Fibroblast of skin of left quadriceps (primary cell): ENCODE data around the gene AEN.

Source experiments
- DNase-seq, 2 experiments: peaks; one replicate each; pipeline ENCODE4 v3.0.0-alpha.2; 2013; ENCODE audit warnings: low read depth in 2 of 2

The AEN gene

DNA sequence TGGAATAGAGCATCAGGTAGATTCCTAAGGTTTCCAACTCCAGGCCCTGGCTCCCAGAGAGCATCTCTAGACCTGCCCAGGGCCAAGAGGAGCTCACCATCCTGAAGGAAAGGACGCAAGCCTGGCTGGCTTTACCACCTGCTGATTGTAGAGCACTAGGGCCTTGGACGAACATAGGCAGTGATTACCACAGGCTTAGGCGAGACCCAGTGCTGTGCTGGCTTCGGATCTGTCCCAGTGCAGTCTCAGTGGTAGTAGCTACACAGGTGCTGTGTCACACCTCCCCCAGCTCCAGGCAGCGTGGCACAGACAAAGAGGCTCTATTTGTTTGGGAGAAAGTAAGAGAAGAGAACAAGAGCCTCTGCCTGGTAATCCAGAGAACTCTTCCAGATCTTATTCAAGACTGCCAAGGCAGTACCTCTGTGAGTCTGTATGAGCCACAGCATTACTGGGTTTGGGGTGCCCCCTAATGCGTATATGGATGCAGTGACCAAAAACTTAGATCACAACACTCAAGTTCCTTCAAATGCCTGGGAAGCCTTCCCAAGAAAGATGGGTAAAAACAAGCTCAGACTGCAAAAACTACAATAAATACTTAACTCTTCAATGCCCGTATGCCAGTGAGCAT lies 43.1 kb downstream of the AEN start:
- no peak for DNase-seq

DNA sequence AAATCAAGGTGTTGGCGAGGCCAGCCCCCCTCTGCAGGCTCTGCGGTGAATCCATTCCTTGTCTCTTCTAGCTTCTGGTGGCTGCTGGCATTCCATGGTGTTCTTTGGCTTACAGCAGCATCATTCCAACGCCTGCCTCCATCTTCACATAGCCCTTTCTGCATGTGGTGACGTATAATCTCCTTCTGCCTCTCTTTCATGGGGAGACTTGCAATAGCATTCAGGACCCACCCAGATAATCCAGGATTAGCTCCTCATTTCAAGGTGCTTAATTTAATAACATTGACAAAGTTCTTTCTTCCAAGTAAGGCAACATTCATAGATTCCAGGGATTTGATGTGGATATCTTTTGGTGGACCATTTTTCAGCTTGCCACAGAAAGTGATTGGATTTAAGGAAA lies 53.5 kb downstream of the AEN start:
- DNase-seq, result no peak

DNA sequence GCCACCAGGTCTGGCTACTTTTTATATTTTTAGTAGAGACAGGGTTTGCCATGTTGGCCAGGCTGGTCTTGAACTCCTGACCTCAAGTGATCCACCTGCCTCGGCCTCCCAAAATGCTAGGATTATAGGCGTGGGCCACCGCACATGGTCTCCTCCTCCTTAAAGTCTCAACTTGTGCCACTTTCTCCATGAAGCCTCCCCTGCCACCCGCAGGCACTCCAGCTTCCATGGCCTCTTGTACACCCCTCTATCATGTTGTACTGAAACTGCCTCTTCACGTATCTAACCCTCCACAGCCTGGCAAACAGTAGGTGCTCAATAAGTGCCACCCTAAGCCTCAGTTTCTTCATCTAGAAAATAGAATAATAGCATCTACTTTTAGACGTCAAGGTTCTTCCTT lies 57.6 kb downstream of the AEN start:
- no peak for DNase-seq

DNA sequence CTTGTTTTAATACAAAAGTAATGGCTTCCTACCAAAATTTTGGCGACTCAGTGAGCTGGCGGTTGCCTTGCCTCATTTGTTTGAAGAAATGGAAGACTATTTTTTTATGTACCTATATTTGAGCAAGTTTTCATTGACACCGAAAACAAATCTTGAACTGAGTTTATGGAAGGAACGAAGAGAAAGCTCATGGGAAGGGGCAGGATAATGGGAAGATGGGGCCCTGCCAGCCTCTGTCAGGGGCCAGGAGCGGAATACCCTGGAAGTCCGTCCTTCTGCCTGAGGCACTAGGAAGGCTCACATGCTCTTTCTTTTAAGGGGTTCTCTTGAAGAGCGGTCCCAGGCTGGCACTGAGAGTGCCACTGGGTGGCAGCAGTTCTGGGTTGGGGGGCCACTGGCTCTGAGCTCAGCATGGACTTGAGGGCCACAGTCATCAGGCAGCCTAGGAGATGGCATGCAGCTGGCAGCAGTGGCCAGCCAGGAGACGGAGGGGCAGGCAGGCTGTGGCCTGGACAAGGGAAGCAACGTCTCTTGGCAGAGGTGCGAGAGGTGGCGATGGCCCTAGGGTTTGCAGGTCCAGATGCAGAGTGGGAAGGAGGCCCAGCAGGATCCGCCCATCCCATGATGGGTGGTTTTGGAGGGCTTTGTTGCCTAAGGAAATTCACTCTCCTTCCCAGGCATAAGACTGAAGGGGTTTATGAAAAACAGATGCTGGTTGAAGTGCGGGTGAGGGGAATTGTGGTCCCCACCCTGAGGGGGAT lies 59.3 kb downstream of the AEN start:
- DNase-seq, result no peak

GRCh38 chr15:88681610-88682221 lies 60.6 kb downstream of the AEN start:
- no peak for DNase-seq
